Measurements from ENCODE around the gene TMEM184C. TPM values are rescaled to one million over a fixed set of nuclear protein-coding genes. Genes with fewer than 3 reads are reported as not detected.
A peak's percentile ranks its signal among the peaks of the same experiment; 100 is the strongest.

Gene TMEM184C
- total and polyA plus RNA-seq, 7 experiments from 2014 or later = 13.7 to 28.3 (median 26.2) TPM

DNA sequence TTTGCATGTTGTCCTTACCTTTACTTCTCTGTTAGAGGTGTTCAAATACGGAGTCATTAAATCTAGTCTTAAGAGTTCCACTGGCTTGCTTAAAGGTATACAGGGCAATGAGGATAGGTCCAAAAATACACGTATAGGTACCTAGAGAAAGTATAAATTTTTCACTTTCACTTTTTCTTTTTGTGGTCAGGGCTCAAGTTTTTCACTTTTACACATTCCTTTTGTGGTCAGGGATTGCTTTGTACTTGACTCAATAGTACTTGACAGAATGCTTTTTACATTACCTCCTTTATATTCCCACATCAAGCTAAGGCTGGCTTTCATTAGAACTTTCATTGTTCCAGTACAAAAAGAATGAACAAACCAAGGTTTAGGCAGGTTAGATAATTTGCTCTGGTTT lies 21.7 kb downstream of the TMEM184C start:
- DNase-seq = no peak
- H3K4me1 Mint-ChIP-seq = peaks cover 10 to 30% (median 25%) of the 10 kb centered on the region in 7 donors
- ChIA-PET CTCF (no interaction called here), POLR2A (no interaction called here)
- Histone ChIP-seq H3K36me3 (ENCODE audit: control insufficient read depth in 2 of 3, insufficient read depth in 3 of 3, low read length in 3 of 3) (peaks cover 5 to 55% (median 7%) of the 10 kb centered on the region in 3 experiments), H3K4me1 (ENCODE audit: control insufficient read depth in 2 of 2, insufficient read depth in 2 of 2, low read length in 2 of 2) (no peaks in the 10 kb centered on the region), H3K27ac (ENCODE audit: low read depth, low read length) (peak overlapping the region; percentile 0), H3K9me3 (ENCODE audit: control insufficient read depth in 2 of 3, low read length in 3 of 3) (no peaks in the 10 kb centered on the region), H3K4me3 (ENCODE audit: low read length) (no peak overlapping the region), H3K27me3 (ENCODE audit: control insufficient read depth in 2 of 2, insufficient read depth in 2 of 2, low read length in 2 of 2) (no peaks in the 10 kb centered on the region)
- H3K9me3 Mint-ChIP-seq = peaks cover 0 to 10% (median 0%) of the 10 kb centered on the region in 11 donors
- intact Hi-C loops (cut with micrococcal nuclease) = loop anchor here (1.0 to 5.0 kb wide), 2 partner anchors 11 to 43 kb away; partner anchors contain the start of gene PRMT9 (in 1 of the 2)
- peaks cover 25 to 80% (median 52%) of the 10 kb centered on the region in 5 donors for H3K36me3 Mint-ChIP-seq
- peak overlapping the region in 5 of 10 donors; percentile 15 to 68 (median 34) for H3K4me3 Mint-ChIP-seq
- no peak for ATAC-seq
- peak overlapping the region in 8 of 9 donors; percentile 10 to 87 (median 65) for H3K27ac Mint-ChIP-seq
- H3K27me3 Mint-ChIP-seq = no peaks in the 10 kb centered on the region

DNA sequence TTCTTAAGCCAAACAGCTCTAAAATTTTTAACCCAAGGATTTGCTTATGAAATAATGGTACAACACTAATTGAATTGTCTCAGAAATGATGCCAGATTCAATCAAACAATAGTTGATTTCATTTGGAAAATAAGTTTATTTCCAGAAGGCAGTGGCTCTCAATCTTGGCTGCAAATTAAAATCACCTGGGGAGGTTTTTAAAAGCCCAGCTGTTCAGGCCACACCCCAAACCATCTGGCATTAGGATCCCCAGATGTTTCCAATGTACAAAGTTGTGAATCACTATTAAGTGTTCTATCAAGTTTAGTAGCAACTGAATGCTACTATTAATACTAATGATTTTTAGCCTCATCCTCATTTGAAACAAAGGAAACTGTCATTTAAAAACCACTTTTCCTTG lies 22.2 kb downstream of the TMEM184C start:
- H3K27me3 Mint-ChIP-seq = no peaks in the 10 kb centered on the region

DNA sequence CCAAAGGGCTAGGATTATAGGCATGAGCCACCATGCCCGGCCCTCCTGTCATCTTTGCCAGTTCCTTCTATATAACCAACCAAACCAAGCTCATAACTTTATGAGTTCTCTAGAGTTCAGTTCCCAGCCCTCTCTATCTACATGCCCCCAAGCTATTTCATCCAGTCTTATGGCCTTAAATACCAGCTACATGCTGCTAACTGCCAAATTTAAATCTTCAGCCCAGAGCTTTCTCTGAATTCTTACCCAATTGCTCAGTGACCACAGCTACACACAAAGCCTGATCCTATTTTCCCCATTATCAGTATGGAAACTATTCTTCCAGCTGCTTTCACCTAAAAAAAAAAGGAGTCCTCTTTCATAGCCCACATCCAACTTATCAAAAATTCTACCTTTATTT lies 23.1 kb downstream of the TMEM184C start:
- peaks cover 0 to 10% (median 0%) of the 10 kb centered on the region in 11 donors for H3K9me3 Mint-ChIP-seq
- H3K4me1 ChIP-seq (ENCODE audit: control insufficient read depth in 2 of 2, insufficient read depth in 2 of 2, low read length in 2 of 2) = no peaks in the 10 kb centered on the region
- H3K27ac Mint-ChIP-seq = peak overlapping the region in 8 of 9 donors; percentile 10 to 93 (median 47)
- DNase-seq (no peak), ATAC-seq (no peak)
- H3K27me3 ChIP-seq (ENCODE audit: control insufficient read depth in 2 of 2, insufficient read depth in 2 of 2, low read length in 2 of 2) = no peaks in the 10 kb centered on the region
- H3K27ac ChIP-seq (ENCODE audit: low read depth, low read length) = no peak overlapping the region
- H3K36me3 Mint-ChIP-seq = peaks cover 25 to 72% (median 42%) of the 10 kb centered on the region in 5 donors
- CTCF ChIA-PET = interaction anchor here (0.6 to 1.2 kb wide), 2 partner anchors 9 to 23 kb away, joined by 3 to 5 read pairs; partner anchors contain the start of gene TMEM184C
- intact Hi-C loops (cut with micrococcal nuclease) = no loop called here
- no peaks in the 10 kb centered on the region for H3K9me3 ChIP-seq (ENCODE audit: control insufficient read depth in 2 of 3, low read length in 3 of 3)
- H3K4me1 Mint-ChIP-seq = peaks cover 10 to 38% (median 32%) of the 10 kb centered on the region in 7 donors
- POLR2A ChIA-PET = no interaction called here
- H3K27me3 Mint-ChIP-seq = no peaks in the 10 kb centered on the region
- H3K4me3 ChIP-seq (ENCODE audit: low read length) = no peak overlapping the region
- H3K4me3 Mint-ChIP-seq = no peak overlapping the region
- peaks cover 5 to 42% (median 7%) of the 10 kb centered on the region in 3 experiments for H3K36me3 ChIP-seq (ENCODE audit: control insufficient read depth in 2 of 3, insufficient read depth in 3 of 3, low read length in 3 of 3)

More for the DNA sequence above, 22.2 kb downstream of the TMEM184C start:
- Histone ChIP-seq H3K9me3 (ENCODE audit: control insufficient read depth in 2 of 3, low read length in 3 of 3) (no peaks in the 10 kb centered on the region), H3K4me3 (ENCODE audit: low read length) (no peak overlapping the region), H3K36me3 (ENCODE audit: control insufficient read depth in 2 of 3, insufficient read depth in 3 of 3, low read length in 3 of 3) (peaks cover 5 to 51% (median 7%) of the 10 kb centered on the region in 3 experiments), H3K4me1 (ENCODE audit: control insufficient read depth in 2 of 2, insufficient read depth in 2 of 2, low read length in 2 of 2) (no peaks in the 10 kb centered on the region), H3K27ac (ENCODE audit: low read depth, low read length) (peak overlapping the region; percentile 0), H3K27me3 (ENCODE audit: control insufficient read depth in 2 of 2, insufficient read depth in 2 of 2, low read length in 2 of 2) (no peaks in the 10 kb centered on the region)
- no peak for ATAC-seq
- CTCF ChIA-PET = no interaction called here
- DNase-seq = no peak
- peaks cover 0 to 10% (median 0%) of the 10 kb centered on the region in 11 donors for H3K9me3 Mint-ChIP-seq
- intact Hi-C loops (cut with micrococcal nuclease) = loop anchor here in 1 of 2 donors (5.0 kb wide), 1 partner anchor 43 kb away; the partner anchor contains the start of gene PRMT9
- peak overlapping the region in 8 of 9 donors; percentile 10 to 87 (median 65) for H3K27ac Mint-ChIP-seq
- H3K36me3 Mint-ChIP-seq = peaks cover 25 to 75% (median 48%) of the 10 kb centered on the region in 5 donors
- H3K4me3 Mint-ChIP-seq = peak overlapping the region in 4 of 10 donors; percentile 16 to 68 (median 39)
- POLR2A ChIA-PET = no interaction called here
- peaks cover 10 to 31% (median 26%) of the 10 kb centered on the region in 7 donors for H3K4me1 Mint-ChIP-seq

DNA sequence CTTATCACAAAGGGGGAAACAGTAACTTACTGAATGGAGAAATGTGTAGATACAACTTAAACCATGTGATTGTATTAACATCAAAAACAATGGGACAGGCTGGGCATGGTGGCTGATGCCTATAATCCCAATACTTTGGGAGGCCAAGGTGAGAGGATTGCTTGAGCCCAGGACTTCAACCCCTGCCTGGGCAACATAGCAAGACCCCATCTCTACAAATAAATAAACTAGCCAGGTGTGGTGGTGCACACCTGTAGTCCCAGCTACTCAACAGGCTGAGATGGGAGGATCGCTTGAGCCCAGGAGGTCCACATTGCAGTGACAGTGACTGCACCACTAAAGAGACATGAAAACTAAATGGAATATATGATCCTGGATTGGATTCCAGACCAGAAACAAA lies 26.4 kb downstream of the TMEM184C start:
- no peak overlapping the region for H3K4me3 Mint-ChIP-seq
- no peaks in the 10 kb centered on the region for H3K27me3 Mint-ChIP-seq
- H3K36me3 ChIP-seq (ENCODE audit: control insufficient read depth in 2 of 3, insufficient read depth in 3 of 3, low read length in 3 of 3) = peaks cover 0 to 27% (median 0%) of the 10 kb centered on the region in 3 experiments
- peaks cover 18 to 64% (median 32%) of the 10 kb centered on the region in 5 donors for H3K36me3 Mint-ChIP-seq
- H3K4me1 Mint-ChIP-seq = peaks cover 18 to 68% (median 59%) of the 10 kb centered on the region in 7 donors
- DNase-seq (no peak), ATAC-seq (no peak)
- no peaks in the 10 kb centered on the region for H3K9me3 ChIP-seq (ENCODE audit: control insufficient read depth in 2 of 3, low read length in 3 of 3)
- no peak overlapping the region for H3K4me3 ChIP-seq (ENCODE audit: low read length)
- H3K27ac Mint-ChIP-seq = no peak overlapping the region
- H3K27me3 ChIP-seq (ENCODE audit: control insufficient read depth in 2 of 2, insufficient read depth in 2 of 2, low read length in 2 of 2) = no peaks in the 10 kb centered on the region
- ChIA-PET CTCF (interaction anchor here (1.0 kb wide), 1 partner anchor 223 kb away, joined by 3 read pairs; no protein-coding TSS in a partner anchor), POLR2A (no interaction called here)
- peaks cover 0 to 4% (median 0%) of the 10 kb centered on the region in 11 donors for H3K9me3 Mint-ChIP-seq
- no peak overlapping the region for H3K27ac ChIP-seq (ENCODE audit: low read depth, low read length)
- intact Hi-C loops (cut with micrococcal nuclease) = no loop called here
- H3K4me1 ChIP-seq (ENCODE audit: control insufficient read depth in 2 of 2, insufficient read depth in 2 of 2, low read length in 2 of 2) = peaks cover 0 to 4% of the 10 kb centered on the region in 2 donors

DNA sequence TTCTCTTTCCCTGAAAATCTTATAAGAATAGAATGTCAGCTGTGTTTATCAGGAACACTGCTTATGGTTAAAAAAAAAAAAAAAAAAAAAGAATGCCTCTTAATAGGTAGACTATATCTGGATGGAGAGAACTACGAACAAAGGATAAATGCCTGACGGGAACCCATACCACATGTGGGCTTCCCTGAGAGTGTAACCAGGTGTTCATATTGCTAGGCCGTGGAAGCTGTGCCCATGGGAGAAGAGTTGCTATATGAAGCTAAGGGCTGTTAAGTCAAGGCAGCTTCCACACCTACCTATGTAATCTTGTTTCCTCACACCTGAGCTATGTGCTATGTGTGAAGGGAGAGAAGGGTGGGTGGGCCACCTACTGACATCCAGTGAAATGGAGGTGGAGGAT lies 27.3 kb downstream of the TMEM184C start:
- peaks cover 14 to 68% (median 59%) of the 10 kb centered on the region in 7 donors for H3K4me1 Mint-ChIP-seq
- ATAC-seq = no peak
- H3K9me3 Mint-ChIP-seq = peaks cover 0 to 4% (median 0%) of the 10 kb centered on the region in 11 donors
- no peak overlapping the region for H3K4me3 Mint-ChIP-seq
- H3K4me1 ChIP-seq (ENCODE audit: control insufficient read depth in 2 of 2, insufficient read depth in 2 of 2, low read length in 2 of 2) = peaks cover 0 to 4% of the 10 kb centered on the region in 2 donors
- peaks cover 0 to 32% (median 3%) of the 10 kb centered on the region in 3 experiments for H3K36me3 ChIP-seq (ENCODE audit: control insufficient read depth in 2 of 3, insufficient read depth in 3 of 3, low read length in 3 of 3)
- peak overlapping the region in 2 of 9 donors; percentile 10 to 24 for H3K27ac Mint-ChIP-seq
- H3K27ac ChIP-seq (ENCODE audit: low read depth, low read length) = no peak overlapping the region
- H3K27me3 Mint-ChIP-seq = no peaks in the 10 kb centered on the region
- POLR2A ChIA-PET = no interaction called here
- H3K4me3 ChIP-seq (ENCODE audit: low read length) = no peak overlapping the region
- CTCF ChIA-PET = no interaction called here
- H3K9me3 ChIP-seq (ENCODE audit: control insufficient read depth in 2 of 3, low read length in 3 of 3) = no peaks in the 10 kb centered on the region
- no peak for DNase-seq
- H3K36me3 Mint-ChIP-seq = peaks cover 22 to 71% (median 36%) of the 10 kb centered on the region in 5 donors
- H3K27me3 ChIP-seq (ENCODE audit: control insufficient read depth in 2 of 2, insufficient read depth in 2 of 2, low read length in 2 of 2) = no peaks in the 10 kb centered on the region
- intact Hi-C loops (cut with micrococcal nuclease) = no loop called here

DNA sequence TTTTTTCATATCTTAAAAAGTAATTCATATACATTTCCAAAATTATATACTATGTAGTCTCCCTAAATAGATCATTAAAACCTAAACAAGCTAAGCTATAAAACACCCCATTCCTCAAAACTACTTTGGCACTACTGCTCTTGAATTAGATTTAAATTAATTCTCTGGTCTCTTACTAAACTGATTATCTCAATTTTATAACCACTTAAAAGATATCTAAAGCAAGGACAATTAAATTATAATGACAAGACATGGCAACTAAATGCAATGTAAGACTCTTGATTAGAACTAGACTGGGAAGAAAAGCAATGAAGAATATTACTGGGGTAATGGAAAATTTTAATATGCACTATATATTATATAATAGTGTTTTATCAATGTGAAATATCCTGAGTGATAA lies 27.9 kb downstream of the TMEM184C start:
- Mint-ChIP-seq H3K4me3 (no peak overlapping the region), H3K4me1 (peaks cover 10 to 68% (median 60%) of the 10 kb centered on the region in 7 donors), H3K27me3 (no peaks in the 10 kb centered on the region), H3K36me3 (peaks cover 22 to 74% (median 40%) of the 10 kb centered on the region in 5 donors), H3K27ac (peak overlapping the region in 2 of 9 donors; percentile 16 to 45), H3K9me3 (peaks cover 0 to 4% (median 0%) of the 10 kb centered on the region in 11 donors)
- H3K4me1 ChIP-seq (ENCODE audit: control insufficient read depth in 2 of 2, insufficient read depth in 2 of 2, low read length in 2 of 2) = peaks cover 0 to 4% of the 10 kb centered on the region in 2 donors
- peaks cover 0 to 28% (median 3%) of the 10 kb centered on the region in 3 experiments for H3K36me3 ChIP-seq (ENCODE audit: control insufficient read depth in 2 of 3, insufficient read depth in 3 of 3, low read length in 3 of 3)
- ChIA-PET CTCF (no interaction called here), POLR2A (no interaction called here)
- ATAC-seq = no peak
- H3K9me3 ChIP-seq (ENCODE audit: control insufficient read depth in 2 of 3, low read length in 3 of 3) = no peaks in the 10 kb centered on the region
- no peak for DNase-seq
- intact Hi-C loops (cut with micrococcal nuclease) = no loop called here
- H3K4me3 ChIP-seq (ENCODE audit: low read length) = no peak overlapping the region
- H3K27me3 ChIP-seq (ENCODE audit: control insufficient read depth in 2 of 2, insufficient read depth in 2 of 2, low read length in 2 of 2) = no peaks in the 10 kb centered on the region
- H3K27ac ChIP-seq (ENCODE audit: low read depth, low read length) = no peak overlapping the region

Measured in naive thymus-derived CD4-positive, alpha-beta T cell (primary cell).